ENCODE results near the gene CIITA. TPM values are rescaled to one million over a fixed set of nuclear protein-coding genes. Genes with fewer than 3 reads are reported as not detected.

CIITA gene
- total and polyA plus RNA-seq, 10 of the 15 experiments (the other 5 are each of a cell fraction or from before 2014, with no cell fraction given) = 11.5 to 145 (median 49.7) TPM

GRCh38 chr16:10965440-10966061 lies 88.5 kb downstream of the CIITA start (continued):
- TF ChIP-seq EGR1 (IDR thresholded peaks at IDR 0.05; ENCODE audit: borderline replicate concordance in 1 of 2, low read depth in 2 of 2, low read length in 2 of 2) (peak in 1 of 2 experiments; percentile 40; a peak in 2 of 3 replicates), YBX1 (IDR thresholded peaks at IDR 0.05) (peak; percentile 81; the same call in 1 of the 2 replicates), SPI1 (IDR thresholded peaks at IDR 0.05; ENCODE audit: borderline replicate concordance, insufficient read depth, low read depth, low read length) (no peak), ELK1 (IDR thresholded peaks at IDR 0.05; ENCODE audit: low read depth, low read length) (no peak), ZNF24 (IDR thresholded peaks at IDR 0.05) (0 out of 2 replicates have a peak, but pooled peaks have one; percentile 15), PML (IDR thresholded peaks at IDR 0.05; ENCODE audit: low read length) (peak; percentile 31; the same call in 1 of the 2 replicates), PAX5 (IDR thresholded peaks at IDR 0.05; ENCODE audit: borderline replicate concordance, low read depth, low read length) (peak; percentile 97), SP1 (IDR thresholded peaks at IDR 0.05; ENCODE audit: low read depth, low read length) (peak; percentile 87), PBX3 (IDR thresholded peaks at IDR 0.05; ENCODE audit: insufficient replicate concordance, low read depth, low read length) (peak; percentile 50), GATAD2B (conservative IDR thresholded peaks at IDR 0.05; ENCODE audit: low read depth) (peak; percentile 92), CBX3 (IDR thresholded peaks at IDR 0.05; ENCODE audit: borderline replicate concordance, low read depth) (no peak), NR2C1 (IDR thresholded peaks at IDR 0.05) (no peak), SRF (IDR thresholded peaks at IDR 0.05; ENCODE audit: low read depth in 2 of 2, low read length in 2 of 2) (no peak)
- TF ChIP-seq, protein P1, sequence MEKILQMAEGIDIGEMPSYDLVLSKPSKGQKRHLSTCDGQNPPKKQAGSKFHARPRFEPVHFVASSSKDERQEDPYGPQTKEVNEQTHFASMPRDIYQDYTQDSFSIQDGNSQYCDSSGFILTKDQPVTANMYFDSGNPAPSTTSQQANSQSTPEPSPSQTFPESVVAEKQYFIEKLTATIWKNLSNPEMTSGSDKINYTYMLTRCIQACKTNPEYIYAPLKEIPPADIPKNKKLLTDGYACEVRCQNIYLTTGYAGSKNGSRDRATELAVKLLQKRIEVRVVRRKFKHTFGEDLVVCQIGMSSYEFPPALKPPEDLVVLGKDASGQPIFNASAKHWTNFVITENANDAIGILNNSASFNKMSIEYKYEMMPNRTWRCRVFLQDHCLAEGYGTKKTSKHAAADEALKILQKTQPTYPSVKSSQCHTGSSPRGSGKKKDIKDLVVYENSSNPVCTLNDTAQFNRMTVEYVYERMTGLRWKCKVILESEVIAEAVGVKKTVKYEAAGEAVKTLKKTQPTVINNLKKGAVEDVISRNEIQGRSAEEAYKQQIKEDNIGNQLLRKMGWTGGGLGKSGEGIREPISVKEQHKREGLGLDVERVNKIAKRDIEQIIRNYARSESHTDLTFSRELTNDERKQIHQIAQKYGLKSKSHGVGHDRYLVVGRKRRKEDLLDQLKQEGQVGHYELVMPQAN (conservative IDR thresholded peaks at IDR 0.05) = peak; percentile 29; the same call in 1 of the 2 replicates
- TF ChIP-seq, protein P2, sequence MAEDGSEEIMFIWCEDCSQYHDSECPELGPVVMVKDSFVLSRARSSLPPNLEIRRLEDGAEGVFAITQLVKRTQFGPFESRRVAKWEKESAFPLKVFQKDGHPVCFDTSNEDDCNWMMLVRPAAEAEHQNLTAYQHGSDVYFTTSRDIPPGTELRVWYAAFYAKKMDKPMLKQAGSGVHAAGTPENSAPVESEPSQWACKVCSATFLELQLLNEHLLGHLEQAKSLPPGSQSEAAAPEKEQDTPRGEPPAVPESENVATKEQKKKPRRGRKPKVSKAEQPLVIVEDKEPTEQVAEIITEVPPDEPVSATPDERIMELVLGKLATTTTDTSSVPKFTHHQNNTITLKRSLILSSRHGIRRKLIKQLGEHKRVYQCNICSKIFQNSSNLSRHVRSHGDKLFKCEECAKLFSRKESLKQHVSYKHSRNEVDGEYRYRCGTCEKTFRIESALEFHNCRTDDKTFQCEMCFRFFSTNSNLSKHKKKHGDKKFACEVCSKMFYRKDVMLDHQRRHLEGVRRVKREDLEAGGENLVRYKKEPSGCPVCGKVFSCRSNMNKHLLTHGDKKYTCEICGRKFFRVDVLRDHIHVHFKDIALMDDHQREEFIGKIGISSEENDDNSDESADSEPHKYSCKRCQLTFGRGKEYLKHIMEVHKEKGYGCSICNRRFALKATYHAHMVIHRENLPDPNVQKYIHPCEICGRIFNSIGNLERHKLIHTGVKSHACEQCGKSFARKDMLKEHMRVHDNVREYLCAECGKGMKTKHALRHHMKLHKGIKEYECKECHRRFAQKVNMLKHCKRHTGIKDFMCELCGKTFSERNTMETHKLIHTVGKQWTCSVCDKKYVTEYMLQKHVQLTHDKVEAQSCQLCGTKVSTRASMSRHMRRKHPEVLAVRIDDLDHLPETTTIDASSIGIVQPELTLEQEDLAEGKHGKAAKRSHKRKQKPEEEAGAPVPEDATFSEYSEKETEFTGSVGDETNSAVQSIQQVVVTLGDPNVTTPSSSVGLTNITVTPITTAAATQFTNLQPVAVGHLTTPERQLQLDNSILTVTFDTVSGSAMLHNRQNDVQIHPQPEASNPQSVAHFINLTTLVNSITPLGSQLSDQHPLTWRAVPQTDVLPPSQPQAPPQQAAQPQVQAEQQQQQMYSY (CRISPR knock-in tag; IDR thresholded peaks at IDR 0.05) = no peak
- TF ChIP-seq, protein P3, sequence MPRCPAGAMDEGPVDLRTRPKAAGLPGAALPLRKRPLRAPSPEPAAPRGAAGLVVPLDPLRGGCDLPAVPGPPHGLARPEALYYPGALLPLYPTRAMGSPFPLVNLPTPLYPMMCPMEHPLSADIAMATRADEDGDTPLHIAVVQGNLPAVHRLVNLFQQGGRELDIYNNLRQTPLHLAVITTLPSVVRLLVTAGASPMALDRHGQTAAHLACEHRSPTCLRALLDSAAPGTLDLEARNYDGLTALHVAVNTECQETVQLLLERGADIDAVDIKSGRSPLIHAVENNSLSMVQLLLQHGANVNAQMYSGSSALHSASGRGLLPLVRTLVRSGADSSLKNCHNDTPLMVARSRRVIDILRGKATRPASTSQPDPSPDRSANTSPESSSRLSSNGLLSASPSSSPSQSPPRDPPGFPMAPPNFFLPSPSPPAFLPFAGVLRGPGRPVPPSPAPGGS (IDR thresholded peaks at IDR 0.05; ENCODE audit: borderline replicate concordance, insufficient read depth, low read depth, low read length, poor library complexity, severe bottlenecking) = peak; percentile 90
